Measurements from ENCODE around the gene ATXN1.
"Not testable (repeated sequence)": the region's sequence is repeated elsewhere in the genome, so short reads cannot be mapped to it uniquely, and the experiment has no call there.

ATXN1 gene

DNA sequence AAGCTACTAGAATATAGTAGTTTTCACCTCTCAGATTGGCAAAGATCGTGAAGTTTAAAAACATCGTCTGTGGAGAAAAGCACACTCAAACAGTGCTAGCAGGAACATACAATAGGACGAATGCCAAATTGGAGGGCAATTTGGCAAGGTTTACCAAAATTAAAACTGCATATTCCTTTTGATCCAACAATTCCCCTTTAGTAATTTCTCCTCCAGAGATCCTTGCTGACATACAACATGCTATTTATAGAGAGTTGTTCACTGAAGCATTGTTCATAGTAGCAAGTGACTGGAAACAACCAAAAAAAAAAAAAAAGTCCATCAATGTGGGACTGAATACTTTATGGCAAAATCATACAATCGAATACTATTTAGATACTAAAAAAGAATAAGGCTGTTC, 202.2 kb downstream of the ATXN1 start:
- no peak for DNase-seq

DNA sequence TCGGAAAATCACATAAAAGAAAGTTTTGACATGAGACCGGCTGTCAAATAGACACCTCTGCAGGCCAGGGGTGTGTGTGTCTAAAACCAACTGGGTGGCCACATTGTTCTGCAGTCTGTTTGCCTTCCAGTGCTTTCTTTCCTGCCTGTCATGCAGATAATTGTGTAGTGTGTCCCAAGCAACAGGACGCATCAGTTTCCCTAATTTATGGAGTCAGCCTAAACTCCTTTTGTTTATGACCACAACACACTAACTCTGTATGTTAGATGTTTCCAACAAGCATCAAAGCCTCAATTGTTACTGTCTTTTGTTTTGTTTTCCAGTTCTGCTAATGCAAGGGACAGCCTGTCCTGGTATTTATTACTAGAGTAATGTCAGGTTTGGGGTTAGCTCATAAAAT, 205.7 kb downstream of the ATXN1 start:
- DNase-seq = no peak

DNA sequence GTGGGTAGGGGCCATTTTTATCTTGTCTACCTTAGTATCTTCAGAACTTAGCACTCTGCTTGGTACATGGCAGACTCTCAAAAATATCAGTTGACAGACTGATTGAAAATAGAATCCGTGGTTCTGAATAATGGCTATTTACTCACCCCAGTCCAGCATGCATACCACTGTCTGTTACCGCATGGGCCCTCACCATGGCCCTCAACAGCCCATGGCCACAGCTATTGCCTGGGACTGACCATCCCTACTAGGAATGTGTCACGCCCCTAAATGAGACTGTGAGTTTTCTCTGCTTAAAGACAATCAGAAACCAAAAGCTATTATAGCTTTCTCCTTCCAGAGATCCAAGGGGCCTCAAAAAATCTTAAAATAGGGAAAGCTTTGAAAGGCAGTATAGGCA, 207.7 kb downstream of the ATXN1 start:
- no peak for DNase-seq

DNA sequence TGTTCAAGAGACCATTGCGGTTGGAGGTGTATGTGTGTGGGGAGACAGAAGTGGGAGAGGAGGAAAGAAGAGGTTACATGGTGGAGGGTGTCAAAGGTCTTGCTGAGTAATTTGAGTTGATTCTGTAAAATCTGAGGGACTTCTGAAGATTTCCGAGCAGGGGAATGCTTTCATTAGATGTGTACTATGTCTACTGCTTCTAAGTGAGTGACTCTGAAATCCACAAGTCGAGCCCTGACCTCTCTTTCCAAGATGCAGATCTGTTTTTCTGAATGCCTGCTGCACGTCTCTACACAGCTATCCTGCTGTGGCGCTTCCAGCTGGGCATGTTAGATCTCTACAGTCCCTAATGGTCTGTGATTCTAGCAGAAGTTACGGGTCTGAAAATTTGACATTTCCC, 209.8 kb downstream of the ATXN1 start:
- no peak for DNase-seq

DNA sequence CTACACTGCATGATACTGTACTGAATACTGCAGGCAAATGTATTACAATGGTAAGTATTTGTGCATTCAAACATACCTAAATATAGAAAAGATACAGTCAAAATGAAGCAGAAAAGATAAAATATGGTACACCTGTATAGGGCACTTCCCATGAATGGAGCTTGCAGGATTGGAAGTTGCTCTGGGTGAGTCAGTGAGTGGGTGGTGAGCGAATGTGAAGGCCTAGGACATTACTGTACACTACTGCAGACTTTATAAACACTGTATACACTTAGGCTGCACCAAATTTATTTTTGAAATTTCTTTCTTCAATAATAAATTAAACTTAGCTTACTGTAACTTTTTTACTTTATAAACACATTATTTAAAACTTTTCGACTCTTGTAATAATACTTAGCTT, 213.1 kb downstream of the ATXN1 start:
- DNase-seq = no peak

DNA sequence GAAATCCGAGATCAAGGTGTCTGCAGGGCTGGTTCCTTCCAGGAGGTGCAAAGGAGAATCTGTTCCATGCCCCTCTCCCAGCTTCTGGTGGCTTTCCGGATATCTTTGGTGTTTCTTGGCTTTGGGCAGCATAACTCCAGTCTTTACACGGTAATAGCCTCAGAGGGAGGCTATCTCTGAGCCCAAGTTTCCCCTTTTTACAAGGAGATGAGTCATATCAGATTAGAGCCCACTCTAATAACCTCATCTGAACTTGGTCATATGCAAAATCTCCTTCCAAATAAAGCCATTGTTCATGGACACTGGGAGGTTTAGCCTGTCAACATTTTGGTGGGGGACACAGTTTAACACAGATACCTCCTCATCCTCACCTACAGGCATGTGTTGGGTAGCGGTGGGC, 213.7 kb downstream of the ATXN1 start:
- DNase-seq = no peak

DNA sequence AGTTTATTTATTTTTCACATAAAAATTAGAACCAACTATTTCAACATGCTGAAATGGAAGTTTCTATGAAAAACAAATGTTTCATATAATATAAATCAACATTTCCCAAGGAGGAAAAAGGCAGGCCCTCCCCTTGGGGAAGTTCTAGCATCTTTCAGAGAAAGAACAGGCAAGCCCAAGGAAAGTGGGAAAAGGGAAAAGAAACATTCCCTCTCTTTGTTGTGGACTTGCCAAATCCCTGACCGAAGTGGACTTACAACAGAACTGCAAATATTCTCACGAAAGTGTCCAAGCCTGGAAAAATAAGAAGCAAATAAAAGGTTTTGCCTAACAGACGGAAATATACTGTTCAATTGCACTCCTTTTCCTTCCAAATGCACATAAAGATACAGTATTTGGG, 214.4 kb downstream of the ATXN1 start:
- DNase-seq = no peak

DNA sequence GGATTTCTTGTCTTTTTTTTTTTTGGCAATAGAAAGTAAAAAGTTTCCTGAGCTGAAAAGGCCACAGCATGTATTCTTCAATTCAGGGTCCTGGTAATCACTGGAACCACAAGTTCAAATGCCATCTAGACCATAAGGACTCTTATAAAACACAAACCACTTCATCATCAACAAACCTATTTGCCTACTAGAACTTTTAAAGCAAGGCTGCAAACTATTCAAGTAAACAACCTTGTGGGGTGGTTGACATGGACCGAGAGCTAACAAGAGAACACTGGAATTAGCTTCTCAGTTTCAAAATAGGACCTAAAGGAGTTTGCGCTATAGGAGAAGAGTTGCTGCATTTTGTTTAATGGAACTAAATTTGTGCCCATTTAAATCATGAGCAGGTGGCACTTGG, 215.9 kb downstream of the ATXN1 start:
- no peak for DNase-seq

DNA sequence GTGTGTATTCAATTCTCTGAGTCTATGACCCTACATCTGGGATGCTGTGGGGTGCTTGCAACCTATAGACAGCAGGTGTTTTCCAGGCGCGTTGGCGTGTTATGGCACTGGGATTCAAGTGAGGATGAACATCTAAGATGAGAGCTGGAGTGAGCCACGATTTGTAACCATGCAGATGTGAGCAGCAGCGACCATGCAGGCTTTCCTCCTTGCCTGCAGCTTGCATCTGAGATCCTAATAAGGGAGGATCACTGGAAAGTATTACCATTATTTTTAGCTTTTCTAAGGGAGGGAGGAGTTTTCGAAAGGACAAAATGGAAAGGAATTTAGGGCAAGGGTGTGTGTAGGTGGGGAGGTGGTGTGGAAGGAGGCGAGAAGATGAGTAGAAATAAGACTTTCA, 216.7 kb downstream of the ATXN1 start:
- DNase-seq = no peak

DNA sequence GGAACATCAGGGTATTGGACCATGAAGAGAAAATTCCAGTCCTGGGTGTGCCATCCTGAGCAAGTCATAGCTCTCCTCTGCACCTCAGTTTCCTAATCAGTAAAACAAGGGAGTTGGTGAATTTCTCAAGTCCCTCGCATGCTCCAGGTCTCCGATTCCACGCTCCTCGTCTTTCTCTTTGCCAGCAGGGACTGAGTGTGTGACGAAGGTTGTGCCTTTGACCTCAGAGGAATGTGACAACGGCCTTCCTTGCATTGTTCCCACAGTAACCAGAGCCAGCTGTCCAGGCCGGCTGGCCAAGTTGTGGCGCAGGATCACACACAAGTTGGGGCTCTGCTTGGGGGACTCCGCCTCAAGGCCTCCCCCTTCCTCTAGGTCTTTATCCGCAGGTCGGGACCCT, 217.3 kb downstream of the ATXN1 start:
- no peak for DNase-seq

DNA sequence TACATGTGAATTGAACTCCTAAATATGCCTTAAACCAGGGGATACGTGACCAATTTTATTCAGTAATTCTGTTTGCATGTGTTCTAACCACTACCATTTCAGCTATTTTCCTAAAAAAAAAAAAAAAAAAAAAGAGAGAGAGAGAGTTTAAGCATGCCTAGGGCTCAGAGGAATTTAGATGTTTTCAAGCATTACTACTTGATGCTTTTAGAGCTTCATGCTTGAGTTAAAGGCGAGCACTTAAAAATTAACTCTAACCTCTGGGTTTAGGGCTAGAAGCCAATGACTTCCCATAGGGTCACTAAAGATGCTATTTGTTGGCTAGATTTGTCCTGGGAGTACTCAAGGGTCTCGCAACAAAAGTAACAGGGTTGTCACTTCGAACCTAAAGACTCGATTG, 217.7 kb downstream of the ATXN1 start:
- no peak for DNase-seq

DNA sequence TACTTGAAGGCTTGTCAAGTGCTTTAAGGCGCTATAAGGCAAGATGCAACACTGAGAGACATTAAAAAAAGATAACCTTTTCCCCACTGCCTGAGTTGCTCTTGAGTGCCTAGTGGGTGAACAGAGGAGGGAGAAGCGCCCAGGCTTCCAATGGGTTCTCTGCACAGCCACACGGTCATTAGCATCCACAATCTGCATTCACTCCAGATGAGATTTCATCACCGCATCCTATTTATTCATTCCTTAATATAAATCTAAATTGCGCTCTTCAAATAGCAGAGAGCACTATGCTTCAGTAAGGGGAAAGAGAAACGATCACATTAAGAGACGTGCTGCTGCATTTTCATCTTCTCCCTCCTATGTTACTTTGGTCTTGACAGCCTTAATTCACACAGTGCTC, 219.2 kb downstream of the ATXN1 start:
- DNase-seq = no peak

DNA sequence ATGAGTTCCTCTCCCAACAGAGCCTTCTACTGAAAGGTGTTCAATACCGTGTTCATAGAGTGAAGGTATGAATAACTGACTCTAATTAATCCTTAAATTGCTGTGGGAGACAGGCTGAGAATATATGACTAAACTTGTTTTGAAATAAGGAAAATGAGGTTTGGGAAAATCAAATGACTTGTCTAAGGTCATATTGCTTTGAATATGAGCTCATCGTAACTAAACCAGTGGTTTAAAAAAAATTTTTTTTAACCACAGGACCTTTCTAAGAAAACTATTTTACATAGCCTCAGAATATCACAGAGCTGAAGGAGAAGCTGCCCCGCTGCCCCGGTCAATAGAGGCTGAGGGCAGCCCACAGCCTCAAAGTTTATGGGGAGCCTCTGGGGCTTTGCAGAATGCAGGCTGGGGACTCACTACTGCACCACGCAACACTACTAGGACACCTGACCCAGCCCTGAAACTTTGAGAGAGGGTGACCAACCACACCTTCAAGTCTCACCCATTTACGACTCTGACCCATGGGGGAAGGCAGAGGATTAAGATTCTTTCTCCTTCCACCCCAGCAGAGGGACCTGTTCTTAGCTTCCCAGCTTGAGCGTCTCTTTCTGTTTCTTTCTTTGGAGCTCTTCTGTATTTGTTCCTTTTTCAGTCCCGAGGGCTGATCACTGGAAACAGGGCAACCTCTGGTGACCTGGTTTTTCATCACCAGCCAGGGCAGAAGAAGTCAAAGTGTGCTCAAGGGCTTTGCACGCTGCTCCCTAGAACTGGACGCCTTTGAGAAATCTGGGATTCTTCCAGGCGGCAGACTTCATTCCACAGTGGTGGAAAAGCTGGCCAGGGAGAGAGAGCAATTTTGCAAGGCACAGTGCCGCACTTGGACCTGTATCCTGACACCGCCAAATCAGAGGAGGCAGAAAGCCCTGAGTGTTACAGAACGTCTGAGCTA, 220.2 kb downstream of the ATXN1 start:
- DNase-seq = no peak

DNA sequence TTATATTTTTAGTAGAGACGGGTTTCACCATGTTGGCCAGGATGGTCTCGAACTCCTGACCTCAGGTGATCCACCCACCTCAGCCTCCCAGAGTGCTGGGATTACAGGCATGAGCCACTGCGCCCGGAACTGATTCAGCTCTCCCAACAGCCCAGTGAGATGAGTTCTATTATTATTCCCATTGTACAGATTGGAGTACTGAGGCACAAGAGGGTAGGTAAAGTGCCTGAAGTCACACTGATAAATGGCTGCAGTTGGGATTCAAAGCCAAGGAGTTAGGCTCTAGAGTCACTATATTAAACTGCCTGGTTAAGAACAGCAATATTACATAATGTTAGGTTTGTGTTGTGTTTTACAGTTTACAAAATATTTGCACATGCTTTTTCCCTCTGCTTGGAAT, 220.9 kb downstream of the ATXN1 start:
- DNase-seq = not testable (repeated sequence)

DNA sequence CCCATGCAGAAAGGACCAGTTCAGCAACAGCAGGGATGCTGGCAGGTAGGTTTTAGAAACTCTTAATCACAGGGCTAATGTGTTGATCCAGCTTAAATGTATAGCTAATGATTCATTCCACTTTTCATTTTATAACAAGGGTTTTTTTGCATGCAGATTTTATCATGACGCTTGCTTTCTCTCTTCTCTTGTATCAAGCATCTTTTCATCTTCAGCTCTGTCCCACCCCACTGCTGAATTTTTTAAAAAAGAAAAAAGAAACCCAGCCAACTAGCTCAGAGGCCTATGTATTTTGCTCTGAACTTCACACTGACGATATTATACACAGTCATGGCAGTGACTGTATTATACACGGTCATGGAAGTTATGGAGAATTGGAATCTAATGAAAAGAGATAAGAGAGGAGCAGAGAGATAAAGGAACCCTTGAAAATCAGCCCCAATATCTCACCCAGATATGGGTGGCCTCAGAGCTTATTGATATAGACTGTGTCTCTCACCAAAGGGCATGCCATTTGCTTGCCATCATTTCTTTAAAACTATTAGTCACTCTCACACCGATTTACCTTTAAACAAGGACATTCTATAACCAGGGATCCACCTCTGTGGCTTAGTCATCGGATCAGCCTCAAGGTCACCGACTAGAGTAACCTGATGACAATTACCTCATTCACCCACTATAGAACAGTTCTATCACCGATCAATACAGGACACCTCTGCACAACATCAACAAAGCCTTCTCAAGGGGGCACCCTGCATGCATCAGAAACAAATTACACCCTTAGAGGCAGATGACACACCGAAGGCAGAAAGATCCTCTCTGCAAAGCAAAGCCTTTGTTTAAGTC, 222.0 kb downstream of the ATXN1 start:
- DNase-seq = no peak

DNA sequence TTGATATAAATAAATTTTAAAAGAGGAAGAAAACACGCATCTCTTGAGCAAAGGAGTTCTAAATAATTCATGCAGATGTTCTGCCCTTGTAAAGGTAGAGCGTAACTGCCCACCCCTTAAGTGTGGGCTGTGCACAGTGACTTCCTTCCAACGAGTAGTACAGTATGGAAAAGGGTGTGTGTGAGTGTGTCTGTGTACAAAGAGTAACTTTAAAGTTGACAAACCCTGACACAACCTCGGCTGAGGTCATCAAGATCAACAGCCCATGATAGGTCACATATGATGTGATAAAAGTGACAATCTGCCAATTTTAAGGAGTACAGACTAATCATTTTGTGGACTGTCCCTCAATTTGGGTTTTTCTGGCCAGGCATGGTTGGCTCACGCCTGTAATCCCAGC, 225.7 kb downstream of the ATXN1 start:
- no peak for DNase-seq

DNA sequence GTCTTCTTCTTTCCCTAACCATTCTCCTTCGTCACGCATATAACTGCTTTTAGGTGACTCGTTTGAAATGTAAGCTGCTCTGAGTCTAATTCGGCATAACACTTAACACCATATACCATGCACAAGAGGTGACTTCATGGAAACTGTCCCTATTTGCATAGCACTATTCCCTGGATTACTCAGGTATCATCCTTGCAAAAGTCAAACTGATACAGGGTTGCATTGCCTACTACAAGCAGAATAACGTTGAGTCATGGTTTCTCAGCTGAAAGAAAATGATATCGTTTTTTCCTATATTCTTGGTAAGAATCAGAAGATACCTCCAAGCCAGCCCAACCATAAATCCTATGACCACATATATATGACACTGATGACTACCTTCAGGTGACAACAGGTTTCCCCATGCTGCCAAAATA, 227.5 kb downstream of the ATXN1 start:
- DNase-seq = no peak

DNA sequence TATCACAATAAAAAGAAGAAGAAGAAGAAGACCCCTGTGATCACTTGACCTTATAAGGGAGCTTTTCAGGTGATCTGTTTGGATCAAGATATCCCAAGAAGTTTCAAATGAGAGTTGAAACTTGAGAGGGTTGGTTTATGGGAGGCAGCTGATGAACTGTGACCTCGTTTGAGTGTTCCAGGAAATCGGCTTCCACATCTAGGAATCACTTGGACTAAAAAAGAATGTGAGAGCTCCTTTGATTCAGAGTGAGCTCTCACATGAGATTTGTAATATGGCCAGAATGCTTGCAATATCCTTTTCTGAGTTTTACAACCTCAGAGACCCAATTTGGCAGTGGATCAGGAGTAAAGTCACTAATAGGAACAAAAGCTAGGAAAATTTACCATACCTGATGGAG, 228.1 kb downstream of the ATXN1 start:
- no peak for DNase-seq

DNA sequence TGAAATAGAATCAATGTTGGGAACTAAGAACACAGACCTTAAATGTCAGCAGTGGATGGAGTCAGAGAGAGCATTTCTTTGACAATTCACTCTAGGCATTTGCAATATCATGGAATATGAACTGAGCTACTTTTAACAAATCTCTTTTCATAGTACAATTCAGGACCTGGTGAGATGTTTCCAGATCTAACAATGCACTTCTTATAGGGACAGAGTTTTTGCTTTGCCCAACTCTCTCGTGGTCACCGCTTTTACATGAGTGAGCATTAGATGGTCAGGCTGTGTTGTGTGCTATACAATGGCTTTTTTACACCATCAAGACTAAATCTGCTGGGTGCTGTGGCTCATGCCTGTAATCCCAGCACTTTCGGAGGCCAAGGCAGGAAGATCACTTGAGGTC, 233.6 kb downstream of the ATXN1 start:
- DNase-seq = no peak

DNA sequence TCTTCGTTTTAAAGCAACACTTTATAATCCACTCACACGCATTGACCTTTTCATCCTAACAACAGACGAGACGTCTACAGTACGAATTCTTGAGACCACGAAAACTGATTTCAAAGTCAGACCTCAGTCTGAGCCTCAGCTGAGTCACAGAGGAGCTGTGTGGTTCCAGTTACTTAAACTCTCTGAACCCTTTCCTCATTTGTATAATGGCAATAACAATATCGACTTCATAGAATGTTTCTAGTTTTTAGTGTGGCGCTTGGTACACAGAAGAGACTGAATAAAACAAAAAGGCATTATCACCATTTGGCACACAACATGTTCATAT, 236.9 kb downstream of the ATXN1 start:
- DNase-seq = no peak

DNA sequence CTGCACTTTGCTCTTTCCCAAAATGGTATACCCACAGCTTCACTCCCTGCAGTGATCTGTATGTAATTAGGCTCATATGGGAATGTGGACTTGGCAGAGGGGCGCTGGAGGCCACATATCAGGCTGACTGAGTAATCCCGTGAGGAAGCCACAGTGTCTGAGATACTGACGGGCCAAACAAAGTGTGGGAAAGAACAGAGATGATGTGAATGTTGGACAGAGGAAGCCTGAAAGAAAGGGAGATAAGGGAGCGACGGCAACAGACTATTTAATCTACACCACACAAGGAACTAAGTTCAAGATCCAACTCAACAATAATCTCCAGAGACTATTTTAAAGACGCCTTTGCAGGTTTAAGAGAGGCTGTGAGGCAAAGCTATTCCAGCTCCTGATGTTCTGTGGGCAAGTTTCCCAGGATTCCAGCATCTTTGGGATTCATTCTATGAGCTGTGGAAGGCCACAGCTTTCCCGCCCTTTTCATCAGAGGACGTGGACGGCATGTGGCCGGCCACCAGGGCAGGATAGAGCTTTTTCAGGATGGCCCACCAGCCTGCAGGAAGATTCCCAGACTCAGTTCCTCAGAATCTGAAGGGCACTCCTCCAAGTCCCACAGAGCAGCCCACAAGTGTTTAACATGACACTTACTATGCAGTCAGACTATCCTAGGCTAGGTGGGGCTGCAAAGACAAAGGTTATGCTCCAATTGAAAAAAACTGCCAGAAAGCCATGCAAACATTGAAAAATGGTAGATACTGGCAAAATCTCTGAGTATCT, 237.5 kb downstream of the ATXN1 start:
- DNase-seq = no peak

DNA sequence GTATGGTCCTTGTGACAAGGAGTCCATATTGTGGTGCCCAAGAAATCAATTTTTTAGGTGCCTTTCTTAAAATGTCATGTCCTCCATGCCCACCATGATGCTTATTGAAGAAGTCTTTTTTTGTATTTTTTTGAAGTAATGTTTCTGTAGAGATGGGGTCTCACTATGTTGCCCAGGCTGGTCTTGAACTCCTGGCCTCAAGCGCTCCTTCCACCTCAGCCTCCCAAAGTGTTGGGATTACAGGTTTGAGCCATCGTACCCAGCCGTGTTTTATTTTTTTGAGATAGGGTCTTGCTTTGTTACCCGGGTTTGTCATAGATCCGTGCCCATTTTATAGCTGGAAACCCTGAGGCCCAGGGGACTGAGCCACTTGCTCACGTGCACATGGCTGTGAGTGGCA, 238.3 kb downstream of the ATXN1 start:
- DNase-seq = no peak

DNA sequence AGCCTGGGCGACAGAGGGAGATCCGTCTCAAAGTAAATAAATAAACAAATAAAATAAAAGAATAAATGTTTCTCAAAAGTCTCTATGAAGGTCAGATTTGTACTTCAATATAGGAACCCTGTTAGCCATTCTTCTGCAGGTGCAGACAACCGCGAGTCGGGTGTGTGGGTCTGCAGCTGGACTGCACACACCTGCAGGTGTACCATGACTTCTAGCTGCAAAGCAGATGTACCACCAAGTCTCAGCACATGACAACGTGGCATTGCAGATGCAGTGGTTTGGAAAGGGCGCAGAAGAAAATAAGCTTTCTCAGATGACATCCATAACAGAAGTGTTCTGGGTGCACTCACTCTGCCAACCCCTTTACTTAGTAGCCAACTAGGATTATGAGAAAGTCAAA, 239.7 kb downstream of the ATXN1 start:
- no peak for DNase-seq
